Measurements from ENCODE around the gene RBM41. TPM values are rescaled to one million over a fixed set of nuclear protein-coding genes. Genes with fewer than 3 reads are reported as not detected.

Gene RBM41
- total RNA-seq: 7.0 and 7.7 TPM in 2 replicates

DNA sequence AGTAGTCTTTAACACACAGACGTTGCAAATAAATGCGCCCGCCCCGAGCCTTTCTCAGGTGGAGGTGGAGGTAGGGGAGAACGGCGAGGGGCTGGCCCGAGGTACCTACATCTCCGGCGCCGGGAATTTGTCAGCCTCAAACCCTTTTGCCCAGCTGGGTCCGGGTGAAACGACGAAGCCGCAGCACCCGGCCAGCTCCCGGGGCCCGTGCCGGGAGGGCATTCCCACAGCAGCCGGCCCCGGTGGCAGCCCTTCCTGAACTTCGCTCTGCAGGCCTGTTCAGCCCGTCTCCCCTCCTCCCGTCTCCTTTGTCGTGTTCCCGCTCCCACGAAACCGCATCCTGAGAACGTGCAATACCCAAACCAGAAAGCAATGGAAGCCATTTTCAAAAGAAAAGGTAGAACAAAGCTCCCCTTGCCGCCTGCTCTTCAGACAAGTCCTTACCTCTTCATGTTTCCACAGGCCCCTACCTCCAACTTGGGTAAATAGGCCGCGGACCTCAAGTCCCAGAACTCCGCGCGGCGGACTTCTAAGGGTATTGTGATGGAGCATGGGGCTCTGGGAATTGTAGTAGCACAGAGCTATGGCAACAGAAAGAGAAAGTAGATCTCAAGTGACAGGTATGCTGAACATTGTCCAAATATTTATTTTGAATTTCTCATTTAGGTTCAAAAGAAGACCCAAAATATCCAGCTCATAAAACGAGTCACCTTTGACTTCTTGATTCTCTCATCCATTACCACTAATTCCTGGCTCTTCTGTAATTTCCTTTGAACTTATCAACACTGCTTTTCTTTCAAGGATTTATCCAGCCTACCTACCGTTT, at the start of gene RBM41:
RBM41 (minus strand) TSS at position 501 of the 826 bp plus-strand sequence; CDS start at position 452, 49 bp downstream.

Other genes starting within 250 kb of the RBM41 start
- gene RIPPLY1, start 215.5 kb downstream of the RBM41 start, total RNA-seq: not detected in 2 replicates
- gene CLDN2, start 198.4 kb downstream of the RBM41 start, total RNA-seq: not detected in 2 replicates
- 12.4 and 13.7 TPM in 2 replicates for gene MORC4, start 118.6 kb downstream of the RBM41 start, total RNA-seq
- gene NUP62CL, start 87.6 kb upstream of the RBM41 start, total RNA-seq: not detected in 2 replicates
- gene DNAAF6, start 87.8 kb upstream of the RBM41 start, total RNA-seq: not detected in 2 replicates

Measured in mammary microvascular endothelial cell (primary cell).